ENCODE results near the gene RESF1.

Gene RESF1

GRCh38 chr12:31989571-31990362 lies 30.6 kb downstream of the RESF1 start:
- no peaks in the 10 kb centered on the region for H3K27me3 ChIP-seq (ENCODE audit: insufficient read depth, low read length)

GRCh38 chr12:31991146-31991545 lies 31.9 kb downstream of the RESF1 start:
- Histone ChIP-seq H3K27ac (ENCODE audit: low read depth, low read length) (no peak overlapping the region), H3K36me3 (ENCODE audit: insufficient read depth, low read length) (no peaks in the 10 kb centered on the region), H3K27me3 (ENCODE audit: insufficient read depth, low read length) (no peaks in the 10 kb centered on the region), H3K4me3 (ENCODE audit: low read depth, low read length) (no peak overlapping the region), H3K79me2 (ENCODE audit: control insufficient read depth, insufficient read depth, low read length, unreplicated experiment) (no peaks in the 10 kb centered on the region), H3K4me1 (ENCODE audit: control insufficient read depth, insufficient read depth, low read length, unreplicated experiment) (no peaks in the 10 kb centered on the region), H2AFZ (ENCODE audit: low read length, unreplicated experiment) (no peak overlapping the region)

More at GRCh38 chr12:31989571-31990362, 30.6 kb downstream of the RESF1 start:
- H2AFZ ChIP-seq (ENCODE audit: low read length, unreplicated experiment): no peak overlapping the region
- H3K79me2 ChIP-seq (ENCODE audit: control insufficient read depth, insufficient read depth, low read length, unreplicated experiment): no peaks in the 10 kb centered on the region
- no peak overlapping the region for H3K27ac ChIP-seq (ENCODE audit: low read depth, low read length)
- H3K4me3 ChIP-seq (ENCODE audit: low read depth, low read length): no peak overlapping the region
- H3K4me1 ChIP-seq (ENCODE audit: control insufficient read depth, insufficient read depth, low read length, unreplicated experiment): no peaks in the 10 kb centered on the region
- H3K36me3 ChIP-seq (ENCODE audit: insufficient read depth, low read length): no peaks in the 10 kb centered on the region

- H3K79me2 ChIP-seq (ENCODE audit: control insufficient read depth, insufficient read depth, low read length, unreplicated experiment): no peaks in the 10 kb centered on the region
- H3K36me3 ChIP-seq (ENCODE audit: insufficient read depth, low read length): no peaks in the 10 kb centered on the region
- H3K4me1 ChIP-seq (ENCODE audit: control insufficient read depth, insufficient read depth, low read length, unreplicated experiment): no peaks in the 10 kb centered on the region
- H3K27me3 ChIP-seq (ENCODE audit: insufficient read depth, low read length): no peaks in the 10 kb centered on the region
- H3K27ac ChIP-seq (ENCODE audit: low read depth, low read length): no peak overlapping the region
- no peak overlapping the region for H2AFZ ChIP-seq (ENCODE audit: low read length, unreplicated experiment)
- no peak overlapping the region for H3K4me3 ChIP-seq (ENCODE audit: low read depth, low read length)
Measured at GRCh38 chr12:31991815-31992214, 32.6 kb downstream of the RESF1 start.

- no peak overlapping the region for H2AFZ ChIP-seq (ENCODE audit: low read length, unreplicated experiment)
- H3K27me3 ChIP-seq (ENCODE audit: insufficient read depth, low read length): no peaks in the 10 kb centered on the region
- peaks cover 4% of the 10 kb centered on the region for H3K4me1 ChIP-seq (ENCODE audit: control insufficient read depth, insufficient read depth, low read length, unreplicated experiment)
- no peaks in the 10 kb centered on the region for H3K79me2 ChIP-seq (ENCODE audit: control insufficient read depth, insufficient read depth, low read length, unreplicated experiment)
- no peaks in the 10 kb centered on the region for H3K36me3 ChIP-seq (ENCODE audit: insufficient read depth, low read length)
- H3K4me3 ChIP-seq (ENCODE audit: low read depth, low read length): no peak overlapping the region
- H3K27ac ChIP-seq (ENCODE audit: low read depth, low read length): no peak overlapping the region
Measured at GRCh38 chr12:31999692-32000091, 40.5 kb downstream of the RESF1 start.

GRCh38 chr12:32000373-32001005 lies 41.3 kb downstream of the RESF1 start:
- Histone ChIP-seq H3K36me3 (ENCODE audit: insufficient read depth, low read length) (no peaks in the 10 kb centered on the region), H3K27me3 (ENCODE audit: insufficient read depth, low read length) (no peaks in the 10 kb centered on the region), H3K4me3 (ENCODE audit: low read depth, low read length) (no peak overlapping the region), H3K79me2 (ENCODE audit: control insufficient read depth, insufficient read depth, low read length, unreplicated experiment) (no peaks in the 10 kb centered on the region), H3K27ac (ENCODE audit: low read depth, low read length) (no peak overlapping the region), H3K4me1 (ENCODE audit: control insufficient read depth, insufficient read depth, low read length, unreplicated experiment) (peaks cover 4% of the 10 kb centered on the region), H2AFZ (ENCODE audit: low read length, unreplicated experiment) (no peak overlapping the region)

- no peaks in the 10 kb centered on the region for H3K27me3 ChIP-seq (ENCODE audit: insufficient read depth, low read length)
- H2AFZ ChIP-seq (ENCODE audit: low read length, unreplicated experiment): no peak overlapping the region
- no peaks in the 10 kb centered on the region for H3K79me2 ChIP-seq (ENCODE audit: control insufficient read depth, insufficient read depth, low read length, unreplicated experiment)
- H3K4me1 ChIP-seq (ENCODE audit: control insufficient read depth, insufficient read depth, low read length, unreplicated experiment): peaks cover 4% of the 10 kb centered on the region
- no peaks in the 10 kb centered on the region for H3K36me3 ChIP-seq (ENCODE audit: insufficient read depth, low read length)
- no peak overlapping the region for H3K4me3 ChIP-seq (ENCODE audit: low read depth, low read length)
- H3K27ac ChIP-seq (ENCODE audit: low read depth, low read length): no peak overlapping the region
Measured at GRCh38 chr12:32002848-32003493, 43.8 kb downstream of the RESF1 start.

- Histone ChIP-seq H3K4me3 (ENCODE audit: low read depth, low read length) (no peak overlapping the region), H3K36me3 (ENCODE audit: insufficient read depth, low read length) (no peaks in the 10 kb centered on the region), H3K27ac (ENCODE audit: low read depth, low read length) (no peak overlapping the region), H3K27me3 (ENCODE audit: insufficient read depth, low read length) (no peaks in the 10 kb centered on the region), H3K4me1 (ENCODE audit: control insufficient read depth, insufficient read depth, low read length, unreplicated experiment) (peaks cover 4% of the 10 kb centered on the region), H3K79me2 (ENCODE audit: control insufficient read depth, insufficient read depth, low read length, unreplicated experiment) (no peaks in the 10 kb centered on the region), H2AFZ (ENCODE audit: low read length, unreplicated experiment) (no peak overlapping the region)
Measured at GRCh38 chr12:32003654-32004053, 44.4 kb downstream of the RESF1 start.

- Histone ChIP-seq H3K4me3 (ENCODE audit: low read depth, low read length) (no peak overlapping the region), H3K36me3 (ENCODE audit: insufficient read depth, low read length) (no peaks in the 10 kb centered on the region), H3K4me1 (ENCODE audit: control insufficient read depth, insufficient read depth, low read length, unreplicated experiment) (no peaks in the 10 kb centered on the region), H2AFZ (ENCODE audit: low read length, unreplicated experiment) (no peak overlapping the region), H3K79me2 (ENCODE audit: control insufficient read depth, insufficient read depth, low read length, unreplicated experiment) (no peaks in the 10 kb centered on the region), H3K27ac (ENCODE audit: low read depth, low read length) (no peak overlapping the region), H3K27me3 (ENCODE audit: insufficient read depth, low read length) (no peaks in the 10 kb centered on the region)
Measured at GRCh38 chr12:32005496-32006125, 46.4 kb downstream of the RESF1 start.

Data from ACC112 (cell line).